ENCODE results near the gene AFTPH. TPM values are rescaled to one million over a fixed set of nuclear protein-coding genes. Genes with fewer than 3 reads are reported as not detected.

Gene AFTPH, protein sequence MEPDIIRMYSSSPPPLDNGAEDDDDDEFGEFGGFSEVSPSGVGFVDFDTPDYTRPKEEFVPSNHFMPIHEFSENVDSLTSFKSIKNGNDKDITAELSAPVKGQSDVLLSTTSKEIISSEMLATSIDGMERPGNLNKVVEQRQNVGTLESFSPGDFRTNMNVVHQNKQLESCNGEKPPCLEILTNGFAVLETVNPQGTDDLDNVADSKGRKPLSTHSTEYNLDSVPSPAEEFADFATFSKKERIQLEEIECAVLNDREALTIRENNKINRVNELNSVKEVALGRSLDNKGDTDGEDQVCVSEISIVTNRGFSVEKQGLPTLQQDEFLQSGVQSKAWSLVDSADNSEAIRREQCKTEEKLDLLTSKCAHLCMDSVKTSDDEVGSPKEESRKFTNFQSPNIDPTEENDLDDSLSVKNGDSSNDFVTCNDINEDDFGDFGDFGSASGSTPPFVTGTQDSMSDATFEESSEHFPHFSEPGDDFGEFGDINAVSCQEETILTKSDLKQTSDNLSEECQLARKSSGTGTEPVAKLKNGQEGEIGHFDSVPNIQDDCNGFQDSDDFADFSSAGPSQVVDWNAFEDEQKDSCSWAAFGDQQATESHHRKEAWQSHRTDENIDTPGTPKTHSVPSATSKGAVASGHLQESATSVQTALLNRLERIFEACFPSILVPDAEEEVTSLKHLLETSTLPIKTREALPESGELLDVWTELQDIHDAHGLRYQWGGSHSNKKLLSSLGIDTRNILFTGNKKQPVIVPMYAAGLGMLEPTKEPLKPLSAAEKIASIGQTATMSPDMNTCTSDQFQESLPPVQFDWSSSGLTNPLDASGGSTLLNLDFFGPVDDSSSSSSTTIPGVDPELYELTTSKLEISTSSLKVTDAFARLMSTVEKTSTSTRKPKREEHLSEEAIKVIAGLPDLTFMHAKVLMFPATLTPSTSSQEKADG
- 10 to 100 TPM; 33.4 to 75.8 (median 55.1) TPM for total RNA-seq

DNA sequence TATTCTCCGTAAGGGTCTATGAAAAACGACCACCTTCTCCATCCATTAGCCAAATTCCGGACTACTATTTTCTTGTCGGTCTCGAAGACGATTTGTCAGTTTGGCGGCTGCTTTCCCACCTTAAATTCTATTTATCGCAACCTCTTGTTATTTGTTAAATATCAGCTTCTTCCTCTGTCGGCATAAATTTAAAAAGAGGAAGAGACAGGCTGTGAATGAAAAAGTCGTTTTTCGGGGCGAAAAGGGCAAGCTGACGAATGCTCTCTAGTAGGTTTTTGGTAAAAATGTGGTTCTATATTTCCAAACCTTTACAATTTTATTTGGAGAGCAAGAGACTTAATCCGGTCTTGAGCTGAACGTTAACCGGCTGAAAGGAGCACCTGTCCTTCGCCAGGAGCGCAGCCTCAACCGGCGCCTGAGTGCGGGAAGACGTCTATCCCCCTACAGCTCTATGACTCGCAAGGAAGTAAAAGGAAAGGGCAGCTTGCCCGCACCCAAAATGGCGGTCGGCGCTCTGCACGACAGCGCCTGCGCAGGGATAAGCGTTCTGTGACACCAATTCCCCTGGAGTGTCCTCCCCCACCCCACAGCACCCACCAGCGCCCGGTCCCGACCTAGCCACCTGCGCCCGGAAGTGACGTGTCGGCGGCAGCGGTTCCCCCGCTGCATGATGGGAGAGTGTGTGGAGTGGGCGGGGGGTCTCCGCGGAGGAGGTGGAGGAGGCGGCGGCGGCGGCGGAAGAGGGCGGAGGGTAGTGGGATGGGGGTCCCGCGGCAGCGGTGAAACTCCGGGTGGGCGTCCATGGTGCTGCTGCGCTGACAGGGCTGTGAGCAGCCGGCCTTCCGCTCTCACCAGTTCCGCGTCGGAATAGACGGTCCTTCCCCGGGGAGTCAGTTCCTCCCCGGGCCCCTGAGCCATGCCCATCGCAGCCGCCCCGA, at the start of gene AFTPH:
Gene AFTPH (plus strand): TSS at position 663 of the 938 bp plus-strand sequence. CDS start 27,147 bp downstream, outside the sequence.
- TF ChIP-seq POLR2AphosphoS5 (IDR thresholded peaks at IDR 0.05): peak; percentile 81 to 98 (median 85)
- TF ChIP-seq, protein P1, sequence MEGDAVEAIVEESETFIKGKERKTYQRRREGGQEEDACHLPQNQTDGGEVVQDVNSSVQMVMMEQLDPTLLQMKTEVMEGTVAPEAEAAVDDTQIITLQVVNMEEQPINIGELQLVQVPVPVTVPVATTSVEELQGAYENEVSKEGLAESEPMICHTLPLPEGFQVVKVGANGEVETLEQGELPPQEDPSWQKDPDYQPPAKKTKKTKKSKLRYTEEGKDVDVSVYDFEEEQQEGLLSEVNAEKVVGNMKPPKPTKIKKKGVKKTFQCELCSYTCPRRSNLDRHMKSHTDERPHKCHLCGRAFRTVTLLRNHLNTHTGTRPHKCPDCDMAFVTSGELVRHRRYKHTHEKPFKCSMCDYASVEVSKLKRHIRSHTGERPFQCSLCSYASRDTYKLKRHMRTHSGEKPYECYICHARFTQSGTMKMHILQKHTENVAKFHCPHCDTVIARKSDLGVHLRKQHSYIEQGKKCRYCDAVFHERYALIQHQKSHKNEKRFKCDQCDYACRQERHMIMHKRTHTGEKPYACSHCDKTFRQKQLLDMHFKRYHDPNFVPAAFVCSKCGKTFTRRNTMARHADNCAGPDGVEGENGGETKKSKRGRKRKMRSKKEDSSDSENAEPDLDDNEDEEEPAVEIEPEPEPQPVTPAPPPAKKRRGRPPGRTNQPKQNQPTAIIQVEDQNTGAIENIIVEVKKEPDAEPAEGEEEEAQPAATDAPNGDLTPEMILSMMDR (IDR thresholded peaks at IDR 0.05): peak in 1 of 3 donors; percentile 7
- TF ChIP-seq POLR2A (IDR thresholded peaks at IDR 0.05): peak; percentile 91
- intact Hi-C loops (cut with DNase I; ENCODE audit: low total_unique reads): no loop called here
- H3K4me3 ChIP-seq: peak within 1 kb of the TSS; percentile 92 to 99 (median 98)
- DNase-seq (ENCODE audit: low spot score in 2 of 2): peak; percentile 99
- H3K27ac ChIP-seq: peak within 1 kb of the TSS; percentile 96 to 97
- H3K27me3 ChIP-seq: no peaks in the 10 kb centered on the region
- no peaks in the 10 kb centered on the region for H3K36me3 ChIP-seq
- no peaks in the 10 kb centered on the region for H3K4me1 ChIP-seq
- H3K9me3 ChIP-seq: no peaks in the 10 kb centered on the region

DNA sequence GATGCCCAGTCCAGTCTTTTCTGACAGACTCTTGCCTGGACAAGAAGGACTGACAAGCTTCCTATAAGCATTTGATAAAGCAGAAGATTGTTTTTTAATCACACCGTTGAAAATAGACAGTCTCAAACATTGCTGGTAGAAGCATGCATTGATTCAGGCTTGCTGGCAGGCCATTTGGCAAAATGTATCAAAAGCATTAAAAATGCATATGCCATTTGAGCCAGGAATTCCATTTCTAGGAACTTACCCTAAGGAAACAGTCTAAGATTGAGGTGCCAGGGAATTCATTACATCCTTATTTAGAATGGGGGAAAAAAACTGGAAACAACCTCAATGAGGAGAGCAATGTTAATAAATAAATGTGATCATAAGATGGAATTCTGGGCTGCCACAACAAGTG, 49.5 kb upstream of the AFTPH start:
- no peak overlapping the region for H3K4me3 ChIP-seq
- H3K9me3 ChIP-seq: no peaks in the 10 kb centered on the region
- no peak overlapping the region for H3K27ac ChIP-seq
- no peak for DNase-seq (ENCODE audit: low spot score in 2 of 2)
- H3K27me3 ChIP-seq: no peaks in the 10 kb centered on the region
- intact Hi-C loops (cut with DNase I; ENCODE audit: low total_unique reads): no loop called here
- H3K36me3 ChIP-seq: no peaks in the 10 kb centered on the region
- TF ChIP-seq, protein P1 (IDR thresholded peaks at IDR 0.05): no peak
- TF ChIP-seq POLR2AphosphoS5 (IDR thresholded peaks at IDR 0.05) (no peak), POLR2A (IDR thresholded peaks at IDR 0.05) (no peak)
- H3K4me1 ChIP-seq: no peaks in the 10 kb centered on the region

DNA sequence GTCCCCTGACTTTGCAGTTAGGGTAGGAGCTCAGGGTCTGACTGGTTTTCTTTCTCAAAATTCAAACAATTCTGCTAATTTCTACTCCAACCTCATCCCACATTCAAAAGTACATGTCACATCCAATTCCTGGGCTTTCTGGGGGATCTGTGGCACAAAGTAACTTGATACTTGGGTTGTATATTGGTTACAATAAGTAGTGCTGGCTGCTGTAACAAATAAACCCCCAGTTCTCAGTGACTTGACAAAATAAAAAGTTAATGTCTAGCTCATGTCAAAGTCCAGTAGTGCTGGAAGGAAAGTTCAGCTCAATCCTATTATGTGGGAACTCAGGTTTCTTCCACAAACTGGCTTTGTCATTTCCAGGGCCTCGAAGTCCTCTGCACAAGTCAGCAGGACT, 47.1 kb upstream of the AFTPH start:
- Histone ChIP-seq H3K4me3 (no peak overlapping the region), H3K4me1 (no peaks in the 10 kb centered on the region), H3K9me3 (no peaks in the 10 kb centered on the region), H3K36me3 (no peaks in the 10 kb centered on the region), H3K27me3 (no peaks in the 10 kb centered on the region), H3K27ac (no peak overlapping the region)
- TF ChIP-seq POLR2A (IDR thresholded peaks at IDR 0.05): no peak
- TF ChIP-seq, protein P1 (IDR thresholded peaks at IDR 0.05): no peak
- no peak for TF ChIP-seq POLR2AphosphoS5 (IDR thresholded peaks at IDR 0.05)
- no peak for DNase-seq (ENCODE audit: low spot score in 2 of 2)
- intact Hi-C loops (cut with DNase I; ENCODE audit: low total_unique reads): no loop called here

DNA sequence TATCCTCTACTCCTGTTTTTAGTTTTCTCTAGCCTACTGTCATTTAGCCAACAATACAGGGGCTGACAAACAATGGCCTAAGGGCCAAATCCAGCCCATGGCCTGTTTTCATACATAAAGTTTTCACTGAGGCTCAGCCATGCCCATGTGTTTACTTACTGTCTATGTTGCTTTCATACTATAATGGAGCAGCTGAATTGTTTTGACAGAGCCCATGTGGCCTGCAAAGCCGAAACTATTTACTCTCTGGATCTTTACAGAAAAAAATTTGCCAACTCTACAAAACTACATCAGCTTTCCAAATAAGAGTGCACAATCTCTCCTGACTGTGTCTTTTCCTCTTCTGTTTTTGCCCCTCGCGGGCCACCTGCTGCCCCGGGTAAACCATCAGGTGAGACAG, 46.1 kb upstream of the AFTPH start:
- Histone ChIP-seq H3K27ac (no peak overlapping the region), H3K27me3 (no peaks in the 10 kb centered on the region), H3K4me1 (peaks cover 0 to 2% of the 10 kb centered on the region in 2 donors), H3K9me3 (no peaks in the 10 kb centered on the region), H3K36me3 (no peaks in the 10 kb centered on the region), H3K4me3 (no peak overlapping the region)
- intact Hi-C loops (cut with DNase I; ENCODE audit: low total_unique reads): no loop called here
- DNase-seq (ENCODE audit: low spot score in 2 of 2): no peak
- TF ChIP-seq POLR2A (IDR thresholded peaks at IDR 0.05) (no peak), POLR2AphosphoS5 (IDR thresholded peaks at IDR 0.05) (no peak)
- TF ChIP-seq, protein P1 (IDR thresholded peaks at IDR 0.05): no peak
